ENCODE results near the gene CLTCL1.

The CLTCL1 gene

DNA sequence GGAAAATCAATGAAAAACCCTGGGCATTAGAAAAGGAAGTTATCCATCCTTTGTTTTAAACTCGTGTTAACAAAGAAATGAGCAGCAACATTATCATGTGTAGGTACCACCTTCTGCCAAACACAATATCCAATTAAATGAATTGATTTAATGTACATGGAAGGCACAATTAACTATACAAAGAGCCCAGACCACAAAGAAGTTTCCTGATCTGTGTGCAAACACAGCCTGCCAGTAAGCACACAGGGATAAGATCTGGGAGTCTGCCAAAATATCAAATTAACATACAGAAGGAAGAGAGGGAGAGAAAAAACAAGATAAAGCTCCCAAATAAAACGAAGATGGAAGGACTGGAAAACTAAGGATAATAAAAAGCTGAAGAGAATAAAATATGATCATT is 58.9 kb downstream of the CLTCL1 start:
- TF ChIP-seq, protein P1, sequence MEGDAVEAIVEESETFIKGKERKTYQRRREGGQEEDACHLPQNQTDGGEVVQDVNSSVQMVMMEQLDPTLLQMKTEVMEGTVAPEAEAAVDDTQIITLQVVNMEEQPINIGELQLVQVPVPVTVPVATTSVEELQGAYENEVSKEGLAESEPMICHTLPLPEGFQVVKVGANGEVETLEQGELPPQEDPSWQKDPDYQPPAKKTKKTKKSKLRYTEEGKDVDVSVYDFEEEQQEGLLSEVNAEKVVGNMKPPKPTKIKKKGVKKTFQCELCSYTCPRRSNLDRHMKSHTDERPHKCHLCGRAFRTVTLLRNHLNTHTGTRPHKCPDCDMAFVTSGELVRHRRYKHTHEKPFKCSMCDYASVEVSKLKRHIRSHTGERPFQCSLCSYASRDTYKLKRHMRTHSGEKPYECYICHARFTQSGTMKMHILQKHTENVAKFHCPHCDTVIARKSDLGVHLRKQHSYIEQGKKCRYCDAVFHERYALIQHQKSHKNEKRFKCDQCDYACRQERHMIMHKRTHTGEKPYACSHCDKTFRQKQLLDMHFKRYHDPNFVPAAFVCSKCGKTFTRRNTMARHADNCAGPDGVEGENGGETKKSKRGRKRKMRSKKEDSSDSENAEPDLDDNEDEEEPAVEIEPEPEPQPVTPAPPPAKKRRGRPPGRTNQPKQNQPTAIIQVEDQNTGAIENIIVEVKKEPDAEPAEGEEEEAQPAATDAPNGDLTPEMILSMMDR (IDR thresholded peaks at IDR 0.05): no peak
- no peak for TF ChIP-seq ZFX (IDR thresholded peaks at IDR 0.05; ENCODE audit: borderline replicate concordance)

DNA sequence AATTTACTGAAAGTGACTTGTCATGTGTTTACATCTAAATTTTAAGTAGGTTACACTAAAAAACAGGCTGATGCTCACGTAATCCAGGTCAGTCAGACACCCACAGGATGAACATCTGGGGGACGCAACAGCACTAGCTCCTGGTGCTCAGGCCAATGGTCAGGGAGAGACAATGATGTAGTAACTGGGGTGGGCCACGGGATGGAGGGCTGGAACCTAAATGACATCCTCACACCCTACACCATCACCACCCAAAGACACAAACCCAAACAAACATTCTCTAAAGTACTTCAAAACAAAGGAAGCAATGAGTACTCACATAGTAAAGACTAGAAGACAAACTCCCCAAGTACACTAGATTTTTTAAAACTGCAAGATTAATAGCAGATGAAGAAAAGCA is 59.5 kb downstream of the CLTCL1 start:
- TF ChIP-seq ZFX (IDR thresholded peaks at IDR 0.05; ENCODE audit: borderline replicate concordance): no peak
- TF ChIP-seq, protein P1 (IDR thresholded peaks at IDR 0.05): no peak
- H3K27ac ChIP-seq: no peak overlapping the region

More for the DNA sequence above, 58.9 kb downstream of the CLTCL1 start:
- no peak overlapping the region for H3K27ac ChIP-seq

DNA sequence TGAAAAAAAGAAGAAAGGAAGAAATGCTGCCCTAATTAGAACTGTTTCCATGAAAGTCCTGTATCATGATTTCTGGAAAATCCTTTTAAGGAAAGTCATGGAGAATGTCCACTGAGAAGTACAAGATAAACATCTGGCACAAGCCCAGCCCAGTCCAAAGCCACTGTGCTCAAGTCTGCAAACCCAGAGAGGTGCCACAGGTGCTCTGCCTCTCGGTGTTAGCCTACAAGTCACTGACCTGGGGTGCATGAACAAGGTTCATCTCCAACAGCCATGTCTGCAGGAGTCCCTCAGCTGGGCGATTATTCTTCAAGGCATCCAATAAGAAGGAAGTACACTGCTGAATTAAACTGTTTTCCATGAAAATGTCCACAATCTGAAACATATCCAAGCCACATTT is 61.9 kb downstream of the CLTCL1 start:
- no peak overlapping the region for H3K27ac ChIP-seq
- TF ChIP-seq, protein P1 (IDR thresholded peaks at IDR 0.05): no peak
- no peak for TF ChIP-seq ZFX (IDR thresholded peaks at IDR 0.05; ENCODE audit: borderline replicate concordance)

DNA sequence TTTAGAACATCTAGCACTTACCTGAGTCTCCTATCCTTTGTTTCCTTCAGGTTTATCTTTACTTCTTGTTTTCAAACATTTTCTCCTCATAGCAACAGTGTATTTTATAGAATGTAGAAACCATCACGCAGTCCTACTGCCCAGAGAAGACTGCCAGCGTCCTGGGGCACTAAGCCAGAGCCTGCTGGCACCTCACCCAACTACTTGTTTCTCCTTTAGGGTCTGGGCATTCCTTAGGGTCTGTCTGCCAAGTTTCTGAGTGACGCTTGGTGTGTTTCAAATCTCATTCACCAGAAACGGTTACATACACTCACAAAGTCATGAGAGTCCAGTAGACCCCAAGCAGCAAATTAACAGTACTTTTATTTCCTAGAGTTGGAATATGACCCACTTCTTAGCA is 63.3 kb downstream of the CLTCL1 start:
- TF ChIP-seq ZFX (IDR thresholded peaks at IDR 0.05; ENCODE audit: borderline replicate concordance): no peak
- TF ChIP-seq, protein P1 (IDR thresholded peaks at IDR 0.05): no peak
- H3K27ac ChIP-seq: no peak overlapping the region

DNA sequence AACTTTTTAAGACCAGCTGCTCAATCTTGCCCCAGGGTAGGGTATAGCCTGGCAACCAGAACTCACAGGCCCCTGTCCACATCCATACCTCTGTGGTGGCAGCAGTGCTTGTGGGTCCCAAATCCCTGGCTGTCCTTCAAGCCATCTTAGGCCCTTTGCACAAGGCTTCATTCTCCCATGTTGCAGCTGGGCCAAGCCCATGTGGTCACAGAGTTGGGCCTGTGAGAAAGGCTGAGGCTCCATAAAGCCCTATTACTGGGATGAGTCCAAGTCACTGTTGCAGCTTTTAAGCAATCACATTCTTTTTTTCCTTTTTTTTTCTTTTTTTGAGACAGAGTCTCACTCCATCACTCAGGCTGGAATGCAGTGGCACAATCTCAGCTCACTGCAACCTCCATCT is 65.1 kb downstream of the CLTCL1 start:
- no peak overlapping the region for H3K27ac ChIP-seq
- TF ChIP-seq ZFX (IDR thresholded peaks at IDR 0.05; ENCODE audit: borderline replicate concordance): no peak
- TF ChIP-seq, protein P1 (IDR thresholded peaks at IDR 0.05): no peak

DNA sequence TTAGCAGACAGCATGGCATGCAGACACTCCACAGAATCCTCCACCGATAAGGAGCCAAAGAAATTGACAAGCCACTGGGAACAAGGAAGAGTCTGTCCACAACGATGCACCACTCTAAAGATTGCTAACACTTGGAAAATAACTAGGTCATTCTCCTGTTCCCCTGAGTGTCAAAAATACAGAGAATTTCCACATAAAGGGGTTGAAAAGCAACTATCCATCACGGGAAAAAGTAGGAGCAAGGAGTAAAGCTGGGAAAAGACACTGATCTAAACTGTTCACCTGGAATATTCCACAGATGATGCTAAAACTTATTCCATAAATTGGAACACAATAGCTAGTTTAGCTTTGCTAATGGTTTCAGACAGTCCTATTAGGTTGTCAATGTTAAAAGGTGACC is 66.0 kb downstream of the CLTCL1 start:
- H3K27ac ChIP-seq: no peak overlapping the region
- no peak for TF ChIP-seq ZFX (IDR thresholded peaks at IDR 0.05; ENCODE audit: borderline replicate concordance)
- TF ChIP-seq, protein P1 (IDR thresholded peaks at IDR 0.05): no peak

DNA sequence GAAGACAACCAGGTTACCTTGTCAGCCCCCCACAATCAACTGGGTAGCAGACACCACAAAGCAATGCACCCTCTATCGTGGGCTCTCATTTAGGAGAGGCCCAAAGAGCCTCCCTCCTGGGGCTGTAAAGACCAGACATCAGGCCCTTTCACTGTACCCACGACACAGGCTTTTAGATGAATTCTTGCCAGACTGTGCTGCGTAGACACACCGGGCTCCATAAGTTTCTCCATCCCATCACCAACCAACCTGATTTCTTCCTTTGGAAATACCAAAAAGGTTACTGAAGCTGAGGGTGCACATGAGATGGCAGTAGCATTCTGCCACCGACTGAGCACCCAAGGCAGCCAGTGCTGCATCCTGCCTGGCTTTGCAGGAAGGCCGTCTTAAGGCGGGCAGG is 66.5 kb downstream of the CLTCL1 start:
- H3K27ac ChIP-seq: no peak overlapping the region
- no peak for TF ChIP-seq ZFX (IDR thresholded peaks at IDR 0.05; ENCODE audit: borderline replicate concordance)
- TF ChIP-seq, protein P1 (IDR thresholded peaks at IDR 0.05): no peak
